Fibroblast of the aortic adventitia (primary cell): ENCODE results near the gene POU6F2. TPM values are rescaled to one million over a fixed set of nuclear protein-coding genes. Genes with fewer than 3 reads are reported as not detected.

Source experiments
- DNase-seq: peaks from one replicate; pipeline ENCODE4 v3.0.0-alpha.2; 2010; ENCODE audit warnings: low read depth
- H3K4me3 ChIP-seq: 2 replicates; pipeline ENCODE4 v1.5.1; 2011; ENCODE audit warnings: low read depth, mild to moderate bottlenecking, control low read depth, low read length, moderate library complexity
- CTCF ChIP-seq: IDR thresholded peaks from 2 replicates; pipeline ENCODE4 v1.5.1; 2011; ENCODE audit warnings: mild to moderate bottlenecking, low read length, control low read depth, inconsistent platforms; ENCODE audit not compliant: insufficient read depth
- total RNA-seq: library from RNA; depleted of rRNA; stranded (reverse); fragments of >200 nt; gene quantifications from 2 replicates; pipeline ENCODE4 v1.2.3, GENCODE V29; 2012; ENCODE audit warnings: low replicate concordance

Gene POU6F2
- total RNA-seq, 1 donor = not detected

GRCh38 chr7:39252916-39253315, 275.2 kb downstream of the POU6F2 start:
- H3K4me3 ChIP-seq = no peak overlapping the region
- no peak for TF ChIP-seq CTCF
- peak; percentile 1 for DNase-seq

GRCh38 chr7:39259391-39260003, 281.8 kb downstream of the POU6F2 start:
- no peak for DNase-seq
- no peak overlapping the region for H3K4me3 ChIP-seq
- no peak for TF ChIP-seq CTCF

GRCh38 chr7:39260279-39260844, 282.7 kb downstream of the POU6F2 start:
- H3K4me3 ChIP-seq = no peak overlapping the region
- no peak for DNase-seq
- TF ChIP-seq CTCF = no peak

- no peak overlapping the region for H3K4me3 ChIP-seq
- TF ChIP-seq CTCF = no peak
- no peak for DNase-seq
Observed at GRCh38 chr7:39261771-39262170, 284.1 kb downstream of the POU6F2 start.

GRCh38 chr7:39265641-39266591, 288.2 kb downstream of the POU6F2 start:
- H3K4me3 ChIP-seq = no peak overlapping the region
- no peak for DNase-seq
- TF ChIP-seq CTCF = no peak

GRCh38 chr7:39269034-39269433, 291.3 kb downstream of the POU6F2 start:
- DNase-seq = no peak
- TF ChIP-seq CTCF = no peak

More at GRCh38 chr7:39269034-39269433, 291.3 kb downstream of the POU6F2 start:
- H3K4me3 ChIP-seq = no peak overlapping the region
